Peyer's patch (tissue), 4 donors: Measurements from ENCODE around the gene AGAP1.

Source experiments
- CTCF ChIP-seq, 6 experiments: fragments of 450-650 bp in 4 of 6; fragments of 200-600 bp in 2 of 6; sonication (generic) in 1 of 6; IDR thresholded peaks; one replicate each; pipeline ENCODE4 v1.5.1; 2017 to 2019; ENCODE audit warnings: antibody characterized with exemption in 6 of 6, mild to moderate bottlenecking in 3 of 6, moderate library complexity in 1 of 6
- POLR2A ChIP-seq, 2 donors: fragments of 450-650 bp; IDR thresholded peaks; one replicate each; pipeline ENCODE4 v1.5.1; 2017; ENCODE audit warnings: antibody characterized with exemption in 2 of 2, mild to moderate bottlenecking in 2 of 2, moderate library complexity in 2 of 2

- TF ChIP-seq CTCF (IDR thresholded peaks at IDR 0.05) (no peak), POLR2A (IDR thresholded peaks at IDR 0.05) (no peak)
Measured at GRCh38 chr2:235445116-235445515, 48.7 kb upstream of the AGAP1 start.
